GM21737 (cell line): ENCODE measurements around the gene THSD7B.

Experiments used
- ATAC-seq: cut with Tn5 transposase; IDR thresholded peaks from one replicate; pipeline ENCODE4 v1.9.1; 2021; ENCODE audit warnings: mild to moderate bottlenecking, moderate library complexity; ENCODE audit not compliant: unreplicated experiment

The THSD7B gene

DNA sequence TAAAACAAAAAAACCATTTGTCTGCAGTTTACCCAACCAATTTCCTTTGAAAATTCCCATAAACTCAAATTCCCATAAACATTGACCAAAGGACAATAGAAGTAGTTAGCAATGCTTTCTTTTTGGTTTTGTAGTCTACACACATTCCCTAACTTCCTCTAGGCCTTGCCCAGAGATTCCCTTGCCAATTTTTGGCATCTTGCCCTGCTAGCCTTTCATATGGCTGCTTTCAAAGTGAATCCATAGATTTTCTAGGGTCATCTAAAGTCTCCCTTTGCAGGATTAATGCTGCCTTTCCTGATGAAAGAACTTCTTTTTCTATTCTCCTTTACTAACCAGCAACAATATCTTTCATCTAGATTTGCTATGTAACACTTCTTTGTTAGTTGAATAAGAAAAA lies 33.4 kb downstream of the THSD7B start:
- ATAC-seq, result no peak

- ATAC-seq, result no peak
Measured at GRCh38 chr2:136801661-136802060, 36.3 kb downstream of the THSD7B start.

DNA sequence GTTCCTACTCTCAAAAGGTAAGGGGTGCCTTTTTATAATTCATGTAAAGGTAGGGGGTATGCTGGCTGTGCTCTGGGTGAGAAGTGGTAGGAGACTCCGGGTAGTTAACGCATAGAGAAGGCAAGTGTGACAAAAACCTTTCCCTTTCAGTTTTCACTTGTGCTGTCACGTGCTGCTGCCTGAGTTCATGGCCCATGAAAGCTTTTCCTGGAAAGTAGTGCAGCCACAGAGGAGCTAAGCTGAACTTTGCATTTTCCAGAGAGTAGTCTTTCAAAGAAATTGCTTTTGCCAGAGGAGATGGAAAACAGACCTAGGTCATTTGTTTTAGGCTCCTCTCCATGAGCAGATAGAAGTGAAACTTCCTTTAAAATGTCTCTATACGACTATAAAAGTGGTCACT lies 44.7 kb downstream of the THSD7B start:
- no peak for ATAC-seq

- ATAC-seq, result no peak
Measured at GRCh38 chr2:136818839-136819238, 53.5 kb downstream of the THSD7B start.

GRCh38 chr2:136823291-136823690 lies 57.9 kb downstream of the THSD7B start:
- ATAC-seq, result no peak

- ATAC-seq, result no peak
Measured at GRCh38 chr2:136828162-136828561, 62.8 kb downstream of the THSD7B start.

DNA sequence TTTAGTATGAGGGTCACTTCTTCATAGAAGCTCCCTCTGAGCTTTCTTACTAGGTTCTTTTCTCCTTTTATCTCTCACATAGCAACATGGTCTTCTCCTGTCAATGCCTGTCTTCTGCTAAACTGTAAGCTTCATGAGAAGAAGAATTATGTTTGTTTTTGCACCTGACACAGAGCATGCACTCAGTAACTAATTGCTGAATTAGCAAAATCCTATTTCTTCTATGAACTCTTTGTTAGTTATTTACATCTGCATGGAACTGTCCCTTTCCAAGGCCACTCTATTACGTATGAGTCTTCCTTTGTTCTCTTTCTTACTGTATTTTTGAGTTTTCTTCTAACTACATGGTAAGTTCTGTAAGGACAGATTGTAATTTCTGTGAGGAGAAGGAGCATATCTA lies 63.4 kb downstream of the THSD7B start:
- no peak for ATAC-seq

DNA sequence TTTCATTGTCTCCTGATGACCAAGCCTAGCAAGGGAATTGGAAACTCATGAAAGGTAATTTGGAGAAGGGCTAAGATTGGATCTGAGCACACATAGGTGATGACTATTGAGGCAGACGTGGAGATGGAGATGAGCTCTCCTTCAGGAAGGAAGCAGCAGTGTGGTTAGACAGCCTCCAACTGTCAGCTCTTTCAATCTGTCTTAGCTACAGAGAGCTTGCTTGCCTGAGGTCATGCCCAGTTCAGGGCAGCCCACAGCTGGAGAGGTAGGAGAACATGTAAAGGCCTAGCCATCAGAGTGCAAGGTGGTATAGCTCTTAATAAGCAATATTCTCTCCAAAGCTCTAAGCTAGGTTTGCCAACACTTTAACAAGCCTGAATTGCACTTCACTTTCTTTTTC lies 79.2 kb downstream of the THSD7B start:
- ATAC-seq, result no peak

- no peak for ATAC-seq
Measured at GRCh38 chr2:136858656-136859055, 93.3 kb downstream of the THSD7B start.

DNA sequence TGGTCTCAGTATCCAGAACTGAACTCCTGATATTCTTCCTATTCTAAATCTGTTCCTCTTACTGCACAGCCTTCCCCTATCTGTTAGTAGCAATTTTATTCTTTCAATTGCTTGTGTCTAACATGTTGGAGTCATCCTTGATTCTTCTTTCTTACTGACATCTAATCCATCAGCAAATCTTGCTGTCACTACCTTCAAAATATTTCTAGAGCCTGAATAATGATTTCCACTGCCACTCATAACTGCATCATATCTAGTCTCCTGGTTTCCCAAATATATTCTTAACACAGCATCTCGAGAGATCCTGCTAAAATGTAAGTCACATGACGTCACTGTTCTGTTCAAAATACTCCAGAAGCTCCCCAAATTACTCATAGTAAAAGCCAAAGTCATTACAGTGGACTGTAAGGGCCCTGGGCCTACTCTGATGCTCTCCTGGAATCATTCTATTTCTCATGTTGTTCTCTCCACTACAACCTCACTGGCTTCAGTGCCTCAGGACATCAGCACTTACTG lies 95.2 kb downstream of the THSD7B start:
- ATAC-seq, result no peak

GRCh38 chr2:136863468-136863867 lies 98.1 kb downstream of the THSD7B start:
- no peak for ATAC-seq

- no peak for ATAC-seq
Measured at GRCh38 chr2:136863874-136864273, 98.5 kb downstream of the THSD7B start.

DNA sequence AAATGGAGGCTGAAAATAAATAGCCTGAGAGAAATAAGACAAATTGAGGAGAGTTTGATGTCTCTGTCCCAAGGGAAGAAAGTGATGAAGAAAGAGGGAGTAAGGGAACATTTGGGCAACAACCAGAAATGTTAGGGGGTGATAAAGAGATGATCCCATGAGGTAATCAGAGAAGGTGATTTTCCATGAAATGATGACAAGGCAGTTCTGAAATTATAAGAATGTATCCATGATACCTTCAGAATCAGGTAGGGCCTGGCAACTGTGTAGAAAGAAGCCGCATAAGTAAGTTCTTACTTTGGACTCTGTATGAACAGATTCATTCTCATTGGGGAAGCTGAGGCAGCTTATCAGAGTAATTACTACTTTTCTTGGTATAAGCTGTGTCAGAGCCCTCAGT lies 106.1 kb downstream of the THSD7B start:
- ATAC-seq, result no peak

DNA sequence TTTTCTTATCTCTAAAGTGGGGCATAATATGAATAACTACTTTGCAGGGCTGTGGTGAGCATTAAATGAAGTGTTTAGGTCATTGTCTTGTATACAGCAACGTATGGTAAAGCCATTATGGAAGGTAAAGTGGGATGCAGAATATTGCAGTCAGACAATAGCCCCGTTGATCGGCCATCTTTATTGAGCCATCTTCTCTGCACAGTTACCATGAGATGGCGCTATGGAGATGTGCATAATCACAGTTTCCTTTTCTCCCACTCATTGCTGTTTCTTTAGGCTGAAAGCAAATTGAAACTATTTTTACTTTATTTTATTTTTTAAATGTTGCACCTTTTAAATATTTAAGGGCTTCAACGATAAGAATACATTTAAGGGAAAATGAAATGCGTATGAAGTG lies 108.9 kb downstream of the THSD7B start:
- ATAC-seq, result no peak

GRCh38 chr2:136891100-136891499 lies 125.8 kb downstream of the THSD7B start:
- ATAC-seq, result no peak

- ATAC-seq, result no peak
Measured at GRCh38 chr2:136894007-136894634, 128.8 kb downstream of the THSD7B start.

DNA sequence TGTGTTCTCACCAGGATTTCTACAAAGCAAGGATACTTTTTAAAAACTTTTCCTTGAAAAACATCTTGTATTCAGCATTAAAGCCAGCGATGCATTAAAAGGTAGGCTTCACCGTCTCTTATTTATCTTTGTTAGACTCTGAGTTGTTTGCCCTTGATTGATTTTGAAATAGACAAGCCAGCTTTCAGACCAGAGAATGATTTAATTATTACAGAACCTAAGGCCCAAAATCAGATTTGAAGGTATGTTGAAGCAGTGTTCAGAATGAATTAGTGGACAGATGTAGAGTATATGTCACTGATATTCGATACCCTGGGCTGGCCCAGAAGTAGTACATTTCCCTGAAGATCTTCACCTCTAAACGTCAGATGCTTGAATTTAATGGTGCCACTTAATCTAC lies 136.4 kb downstream of the THSD7B start:
- no peak for ATAC-seq

DNA sequence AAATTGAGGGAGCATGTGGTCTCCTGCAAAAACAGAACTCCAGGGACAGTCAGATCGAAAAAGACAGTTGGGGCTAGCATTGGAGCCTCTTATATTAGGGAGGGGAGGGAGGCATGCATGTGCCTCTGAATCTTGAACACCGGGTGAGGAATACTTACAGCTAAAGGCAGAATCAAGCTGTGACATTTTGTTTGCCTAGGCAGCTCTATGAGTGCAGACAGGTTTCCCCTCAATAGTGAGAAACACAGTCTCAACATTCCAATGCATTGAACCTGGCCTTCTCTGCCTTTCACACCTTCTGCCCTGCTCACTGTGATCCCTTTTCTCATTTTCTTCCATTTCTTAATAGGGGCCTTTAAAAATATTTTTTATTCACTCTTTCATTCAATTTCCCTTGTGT lies 140.4 kb downstream of the THSD7B start:
- ATAC-seq, result no peak

GRCh38 chr2:136909777-136910176 lies 144.4 kb downstream of the THSD7B start:
- ATAC-seq, result no peak

DNA sequence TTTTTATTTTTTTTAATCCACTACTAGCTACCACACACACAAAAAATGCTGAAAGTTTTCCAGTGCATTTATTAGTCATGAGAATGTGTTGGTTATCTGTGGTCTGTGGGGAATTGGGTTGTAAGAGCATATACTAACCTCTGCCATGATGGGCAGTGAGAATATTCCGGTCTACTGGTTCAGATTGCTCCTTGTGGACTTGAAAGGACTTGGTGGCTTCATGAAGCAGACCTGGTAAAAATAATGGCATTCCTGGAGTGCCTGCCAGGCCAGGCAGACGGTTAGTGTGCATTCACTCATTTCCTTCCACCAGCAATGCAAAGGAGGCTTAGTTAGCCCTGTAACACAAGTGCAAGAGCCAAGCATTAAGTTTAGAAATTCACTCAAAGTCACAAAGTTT lies 150.8 kb downstream of the THSD7B start:
- no peak for ATAC-seq

- no peak for ATAC-seq
Measured at GRCh38 chr2:136917411-136917881, 152.1 kb downstream of the THSD7B start.

DNA sequence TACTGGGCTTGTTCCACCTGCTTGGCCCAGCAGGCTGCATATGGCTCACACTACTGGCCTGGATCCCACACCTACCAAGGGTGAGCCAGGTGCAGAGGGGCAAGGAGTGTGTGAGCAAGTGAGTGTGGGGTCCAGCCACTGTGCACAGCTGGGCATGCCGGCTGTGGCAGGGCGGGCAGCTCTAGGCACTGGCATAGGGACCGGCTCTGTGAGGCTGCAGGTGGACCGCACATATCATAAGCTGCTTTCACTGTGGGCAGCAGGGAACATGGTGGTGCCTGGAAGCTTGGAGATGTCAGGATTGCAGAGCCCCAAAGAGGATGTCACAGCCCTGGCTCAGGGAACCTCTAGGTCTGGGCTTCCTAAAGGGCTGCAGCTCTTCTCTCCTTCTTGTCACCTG lies 154.3 kb downstream of the THSD7B start:
- no peak for ATAC-seq
